K562 (cell line): ENCODE data around the gene HOXB7. TPM values are rescaled to one million over a fixed set of nuclear protein-coding genes. Genes with fewer than 3 reads are reported as not detected.

Experiments used
- ATAC-seq: fragments of 200-7000 bp; cut with Tn5 transposase; 3 replicates; pipeline ENCODE4 v1.9.1; 2020; ENCODE audit warnings: moderate library complexity
- BruUV-seq: library from RNA; stranded (reverse); fragments of 400-500 nt; replicated peaks from 2 replicates; lab custom pipeline; 2021; lab: Mats Ljungman, UMichigan
- CTCF ChIA-PET: fragments of 300-600 bp; formaldehyde crosslinking; extraction: SDS; loops from one replicate; lab custom pipeline; 2021; ENCODE audit warnings: low intra/inter-chr PET ratio; lab: Yijun Ruan, JAX
- POLR2A ChIA-PET: fragments of 300-600, 350-650 bp; sonication (Branson Sonifier 250); formaldehyde crosslinking; extraction: SDS; loops from one replicate; lab custom pipeline; 2021; ENCODE audit warnings: antibody characterized with exemption, inconsistent platforms; lab: Yijun Ruan, JAX
- DNase-seq, 4 experiments: peaks; one replicate each; pipeline versions ENCODE4 v3.0.0 to v3.0.0-alpha.2; 2011 to 2018; ENCODE audit warnings: low spot score in 3 of 4, mixed read lengths in 3 of 4; ENCODE audit errors: extremely low read depth in 1 of 4
- FAIRE-seq: peaks from 2 replicates; lab custom pipeline; 2011; peaks lifted over from hg19 to GRCh38; lab: Jason Lieb, UNC
- H2AFZ ChIP-seq: 2 replicates; pipeline ENCODE4 v1.6.0; 2011; ENCODE audit warnings: low read depth, low read length, control low read depth, inconsistent platforms
- H3K27ac ChIP-seq: fragments of 200-600 bp; 3 replicates; pipeline ENCODE4 v1.8.0; 2011; ENCODE audit warnings: low read depth, mild to moderate bottlenecking, control low read depth, inconsistent platforms, low read length, moderate library complexity, mixed read lengths; ENCODE audit errors: extremely low read depth
- H3K27me3 ChIP-seq, 2 experiments: fragments of 300-600 bp in 1 of 2; 2 replicates in 1 of 2; 3 replicates in 1 of 2; pipeline versions ENCODE4 v1.6.0 to v1.8.0; 2011; ENCODE audit warnings: inconsistent platforms in 2 of 2, low read length in 2 of 2, mild to moderate bottlenecking in 1 of 2, mixed read lengths in 1 of 2, moderate library complexity in 1 of 2; ENCODE audit not compliant: control insufficient read depth in 2 of 2, insufficient read depth in 2 of 2
- H3K36me3 ChIP-seq: fragments of 300-600 bp; 3 replicates; pipeline ENCODE4 v1.8.0; 2011; ENCODE audit warnings: mild to moderate bottlenecking, low read length, inconsistent platforms; ENCODE audit not compliant: control insufficient read depth, insufficient read depth
- H3K4me1 ChIP-seq, 2 experiments: fragments of 200-600 bp in 1 of 2; replicated peaks in 1 of 2; 2 replicates in 1 of 2; 3 replicates in 1 of 2; pipeline versions ENCODE4 v1.5.1 to v1.8.0; 2011; ENCODE audit warnings: inconsistent platforms in 2 of 2, low read length in 2 of 2, mild to moderate bottlenecking in 1 of 2, mixed read lengths in 1 of 2, moderate library complexity in 1 of 2; ENCODE audit not compliant: control insufficient read depth in 2 of 2, insufficient read depth in 2 of 2
- H3K4me2 ChIP-seq: 2 replicates; pipeline ENCODE4 v1.6.1; 2011; ENCODE audit warnings: low read length, control low read depth, inconsistent platforms, mixed read lengths; ENCODE audit not compliant: insufficient read depth
- H3K4me3 ChIP-seq: fragments of 200-600 bp; sonication (generic), shearing (Covaris generic); 2 replicates; pipeline ENCODE4 v1.5.1; 2016; ENCODE audit warnings: control low read depth, inconsistent platforms
- H3K79me2 ChIP-seq: fragments of 200-600 bp; 3 replicates; pipeline ENCODE4 v1.8.0; 2011; ENCODE audit warnings: low read length, inconsistent platforms; ENCODE audit not compliant: control insufficient read depth, insufficient read depth
- H3K9ac ChIP-seq, 2 experiments: 2 replicates each; pipeline versions ENCODE4 v1.6.0 to v1.6.1; 2011; ENCODE audit warnings: low read depth in 2 of 2, low read length in 2 of 2, control low read depth in 1 of 2, inconsistent platforms in 1 of 2, mild to moderate bottlenecking in 1 of 2, mixed read lengths in 1 of 2; ENCODE audit not compliant: insufficient read depth in 1 of 2
- H3K9me1 ChIP-seq: one replicate; pipeline ENCODE4 v1.6.0; 2011; ENCODE audit warnings: inconsistent platforms, mild to moderate bottlenecking, low read length, moderate library complexity; ENCODE audit not compliant: control insufficient read depth, insufficient read depth
- H3K9me3 ChIP-seq: replicated peaks from 2 replicates; pipeline ENCODE4 v1.5.1; 2011; ENCODE audit warnings: low read depth, low read length, inconsistent platforms; ENCODE audit not compliant: control insufficient read depth, insufficient read depth
- H4K20me1 ChIP-seq: replicated peaks from 2 replicates; pipeline ENCODE4 v1.6.1; 2011; ENCODE audit warnings: low read length, inconsistent platforms, mixed read lengths; ENCODE audit not compliant: control insufficient read depth, insufficient read depth
- CHD1 ChIP-seq: fragments of 200-600 bp; sonication (generic); IDR thresholded peaks from one replicate; pipeline ENCODE4 v1.6.1; 2012; ENCODE audit warnings: mild to moderate bottlenecking, moderate library complexity, low read length, inconsistent platforms
- CREB5 ChIP-seq: fragments of 250-450 bp; sonication (Bioruptor Pico); IDR thresholded peaks from 2 replicates; pipeline ENCODE4 v1.5.0; 2020; ENCODE audit warnings: mild to moderate bottlenecking
- FOXA3 ChIP-seq, 2 experiments: fragments of 450-650 bp in 1 of 2; sonication (generic) in 1 of 2; formaldehyde crosslinking; IDR thresholded peaks in 1 of 2; conservative IDR thresholded peaks in 1 of 2; 2 replicates each; pipeline versions ENCODE4 v1.4.0 to v1.8.0; 2020 to 2022; ENCODE audit warnings: mild to moderate bottlenecking in 2 of 2, missing genetic modification reagents in 1 of 2
- GTF2E2 ChIP-seq: fragments of 200-800 bp; sonication (Bioruptor generic); IDR thresholded peaks from 2 replicates; pipeline ENCODE4 v1.6.1; 2016; ENCODE audit warnings: missing genetic modification characterization, missing compliant biosample characterization
- IFI16 ChIP-seq: fragments of 250-450 bp; sonication (Bioruptor Pico); IDR thresholded peaks from 2 replicates; pipeline ENCODE4 v2.1.2; 2022; ENCODE audit warnings: mild to moderate bottlenecking, inconsistent platforms
- NR2C1 ChIP-seq, 2 experiments: fragments of 450-650 bp; IDR thresholded peaks; 2 replicates each; pipeline ENCODE4 v1.6.1; 2017; ENCODE audit warnings: mild to moderate bottlenecking in 2 of 2, antibody characterized with exemption in 1 of 2, inconsistent platforms in 1 of 2, missing compliant biosample characterization in 1 of 2, missing genetic modification characterization in 1 of 2
- SPI1 ChIP-seq: IDR thresholded peaks from 2 replicates; pipeline ENCODE4 v1.6.1; 2011; ENCODE audit warnings: low read depth, low read length, control low read depth, borderline replicate concordance
- TEAD1 ChIP-seq, 2 experiments: fragments of 450-650 bp in 1 of 2; sonication (generic) in 1 of 2; formaldehyde crosslinking; IDR thresholded peaks; 2 replicates each; pipeline versions ENCODE4 v1.4.0 to v1.8.0; 2020 to 2022; ENCODE audit warnings: mild to moderate bottlenecking in 2 of 2, missing genetic modification reagents in 1 of 2
- YY1 ChIP-seq, 3 experiments: IDR thresholded peaks; 2 replicates each; pipeline ENCODE4 v1.6.1; 2011; ENCODE audit warnings: low read length in 2 of 3, mild to moderate bottlenecking in 2 of 3, moderate library complexity in 2 of 3, borderline replicate concordance in 1 of 3, control low read depth in 1 of 3, low read depth in 1 of 3; ENCODE audit not compliant: insufficient read depth in 3 of 3, insufficient replicate concordance in 2 of 3, control insufficient read depth in 1 of 3, insufficient read length in 1 of 3; ENCODE audit errors: extremely low read depth in 1 of 3
- ZFX ChIP-seq: sonication (generic); formaldehyde crosslinking; IDR thresholded peaks from 2 replicates; pipeline ENCODE4 v1.8.0; 2022; ENCODE audit warnings: mild to moderate bottlenecking, missing genetic modification reagents, moderate library complexity
- ZNF197 ChIP-seq: fragments of 200-800 bp; sonication (Bioruptor generic); IDR thresholded peaks from 2 replicates; pipeline ENCODE4 v1.6.1; 2016; ENCODE audit warnings: low read depth, missing genetic modification characterization, missing compliant biosample characterization
- ZNF589 ChIP-seq: fragments of 200-800 bp; sonication (Bioruptor generic); IDR thresholded peaks from 2 replicates; pipeline ENCODE4 v1.6.1; 2016; ENCODE audit warnings: low read depth, missing genetic modification characterization, missing compliant biosample characterization
- ZNF668 ChIP-seq: fragments of 250-450 bp; sonication (Bioruptor Pico); IDR thresholded peaks from 2 replicates; pipeline ENCODE4 v1.8.0; 2022; ENCODE audit warnings: mild to moderate bottlenecking, inconsistent platforms
- ZNF764 ChIP-seq: fragments of 250-450 bp; sonication (Bioruptor Pico); IDR thresholded peaks from 2 replicates; pipeline ENCODE4 v1.4.0; 2020; ENCODE audit warnings: low read depth, mild to moderate bottlenecking, moderate library complexity
- ZNF766 ChIP-seq: fragments of 200-800 bp; sonication (Bioruptor generic); conservative IDR thresholded peaks from 2 replicates; pipeline ENCODE4 v1.6.1; 2016; ENCODE audit warnings: missing genetic modification characterization, missing compliant biosample characterization
- WGBS: fragments of 100-300 bp; shearing (Covaris generic); methylation state at CpG from one replicate; pipeline ENCODE4 v1.1.6; 2016; ENCODE audit warnings: low coverage, mixed read lengths; ENCODE audit not compliant: insufficient coverage; ENCODE audit errors: missing lambda C conversion rate; 5-methylcytosine and 5-hydroxymethylcytosine counted together
- in situ Hi-C: fragments of 300-500 bp; cut with MboI; formaldehyde crosslinking; loops from 4 replicates; pipeline ENCODE4 v1.15.0; 2018; ENCODE audit warnings: inconsistent platforms, mixed read lengths
- intact Hi-C: fragments of 100-400 bp; cut with micrococcal nuclease; formaldehyde crosslinking; loops from 2 replicates; pipeline ENCODE4 v1.14.2; 2022
- polyA plus RNA-seq, 8 experiments: library from polyadenylated mRNA; depleted of rRNA in 4 of 8; stranded (reverse) in 5 of 8; unstranded in 3 of 8; fragments of >200 nt; fragmentation: Nextera tagmentation in 2 of 8; fragmentation: Illumina TruSeq in 1 of 8; extraction: Ambion mirVana in 2 of 8; extraction: Trizol in 1 of 8; gene quantifications; 2 replicates each; pipeline versions ENCODE4 v1.2.1 to v1.2.3, GENCODE V29; 2011 to 2014; ENCODE audit warnings: inconsistent platforms in 1 of 8, missing spikeins in 1 of 8
- total RNA-seq, 7 experiments: library from RNA; depleted of rRNA in 6 of 7; stranded (reverse); fragments of >200 nt in 6 of 7; fragmentation: Illumina TruSeq in 2 of 7; extraction: Trizol in 2 of 7; gene quantifications; 2 replicates each; pipeline versions ENCODE4 v1.2.1 to v1.2.3, GENCODE V29; 2011 to 2021; ENCODE audit warnings: low replicate concordance in 1 of 7

HOXB7 gene
- total and polyA plus RNA-seq, 9 of the 15 experiments (the other 6 are each of a cell fraction or from before 2014, with no cell fraction given), result 5.5 to 16.7 (median 8.3) TPM

DNA sequence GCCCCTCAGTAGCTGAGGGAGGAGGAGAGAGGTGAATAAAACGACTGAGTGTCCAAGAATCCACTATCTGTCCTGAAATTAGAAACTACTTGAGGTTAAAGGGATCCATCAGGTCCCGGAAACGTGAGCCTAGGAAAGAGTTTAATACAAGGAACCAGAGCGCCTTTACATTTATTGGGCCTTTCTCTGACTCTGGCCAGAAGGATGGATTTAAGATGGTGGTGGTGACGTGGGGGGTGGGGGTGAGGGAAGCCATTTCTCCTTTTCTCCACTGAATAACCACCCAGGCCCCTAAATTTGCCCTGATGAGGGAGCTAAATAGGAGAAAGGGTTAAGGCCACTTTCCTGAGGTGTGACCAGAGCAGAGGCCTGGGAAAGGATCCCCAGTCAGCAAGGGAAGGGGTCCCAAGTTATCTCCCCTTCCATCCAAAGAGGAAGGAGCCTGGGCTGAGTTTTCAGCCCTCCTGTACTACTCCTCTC is 16.3 kb upstream of the HOXB7 start:
- Histone ChIP-seq H3K27ac (peak overlapping the region; percentile 97), H3K36me3 (peaks cover 26% of the 10 kb centered on the region), H4K20me1 (peaks cover 26% of the 10 kb centered on the region), H3K4me1 (peaks cover 39 to 61% of the 10 kb centered on the region in 2 experiments), H3K4me3 (peak overlapping the region; percentile 97), H2AFZ (peak overlapping the region; percentile 73; the same call in 1 of the 2 replicates), H3K79me2 (peaks cover 88% of the 10 kb centered on the region), H3K9me1 (no peaks in the 10 kb centered on the region), H3K27me3 (no peaks in the 10 kb centered on the region), H3K9me3 (no peaks in the 10 kb centered on the region), H3K9ac (peak overlapping the region; percentile 91 to 95; a peak in 3 of 4 replicates), H3K4me2 (peak overlapping the region; percentile 99)
- in situ Hi-C loops (loop anchor here (10.0 kb wide), 1 partner anchor 592 kb away; the partner anchor contains the start of gene COPZ2), intact Hi-C loops (loop anchor here (2.0 to 5.0 kb wide), 2 partner anchors 80 to 370 kb away; partner anchors contain the start of gene IGF2BP1)
- CTCF ChIA-PET, result no interaction called here
- no TSS peak for BruUV-seq
- POLR2A ChIA-PET, result interaction anchor here (0.6 to 4.0 kb wide), 5 partner anchors 9 to 610 kb away, joined by 3 to 43 read pairs (median 5); no protein-coding TSS in a partner anchor
- DNase-seq, result peak in 1 of 4 experiments; percentile 53
- peak; percentile 0 for ATAC-seq
- WGBS, result 13% methylated on average over 4 of the region's 5 CpGs
- FAIRE-seq, result no peak
- TF ChIP-seq GTF2E2, result peak; percentile 19; the same call in 1 of the 2 replicates
- 0 out of 2 replicates have a peak, but pooled peaks have one; percentile 10 for TF ChIP-seq ZFX
- TF ChIP-seq FOXA3 (CRISPR knock-in tag; conservative IDR thresholded peaks at IDR 0.05 in 1 of 2, IDR thresholded peaks at IDR 0.05 in 1 of 2), result no peak
- TF ChIP-seq ZNF589 (CRISPR knock-in tag), result no peak
- 0 out of 2 replicates have a peak, but pooled peaks have one; percentile 64 for TF ChIP-seq ZNF197
- TF ChIP-seq ZNF764, result no peak
- TF ChIP-seq SPI1, result peak; percentile 27; the same call in 1 of the 2 replicates
- TF ChIP-seq YY1 (IDR thresholded peaks at IDR 0.05; ENCODE audit: borderline replicate concordance in 1 of 3, control insufficient read depth in 1 of 3, extremely low read depth in 1 of 3, insufficient read depth in 3 of 3, insufficient read length in 1 of 3, insufficient replicate concordance in 2 of 3, low read depth in 1 of 3, low read length in 2 of 3), result peak in 2 of 3 experiments; percentile 25 to 88
- 0 out of 4 replicates have a peak, but pooled peaks of 1 of the 2 experiments have one; percentile 23 for TF ChIP-seq TEAD1 (CRISPR knock-in tag; IDR thresholded peaks at IDR 0.05)
- TF ChIP-seq ZNF766 (CRISPR knock-in tag), result 0 out of 2 replicates have a peak, but pooled peaks have one; percentile 1
- TF ChIP-seq ZNF668, result no peak
- TF ChIP-seq CREB5, result 0 out of 2 replicates have a peak, but pooled peaks have one; percentile 18
- TF ChIP-seq CHD1, result peak; percentile 54
- TF ChIP-seq IFI16 (CRISPR knock-in tag), result no peak
- TF ChIP-seq NR2C1 (IDR thresholded peaks at IDR 0.05), result no peak
- TF ChIP-seq NR2C1 (tag; IDR thresholded peaks at IDR 0.05), result no peak
